ENCODE data around the gene GALNT1.

The GALNT1 gene

DNA sequence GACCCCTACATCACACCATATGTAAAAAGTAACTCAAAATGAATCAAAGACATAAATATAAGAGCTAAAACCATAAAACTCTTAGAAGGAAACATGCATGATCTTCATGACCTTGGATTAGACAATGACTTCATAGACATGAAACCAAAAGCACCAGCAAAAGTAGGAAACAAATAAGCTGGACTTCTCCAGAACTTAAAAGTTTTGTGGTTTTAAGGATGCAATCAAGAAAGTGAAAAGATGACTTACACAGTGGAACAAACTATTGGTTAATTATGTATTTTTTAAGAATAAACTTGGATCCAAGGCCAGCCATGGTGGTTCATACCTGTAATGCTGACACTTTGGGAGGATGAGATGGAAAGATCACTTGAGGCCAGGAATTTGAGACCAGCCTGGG lies 150.2 kb downstream of the GALNT1 start:
- no peak for DNase-seq (ENCODE audit: low read depth)
- no peak overlapping the region for H3K4me3 ChIP-seq (ENCODE audit: control insufficient read depth, low read depth, low read length)
- TF ChIP-seq, protein P1, sequence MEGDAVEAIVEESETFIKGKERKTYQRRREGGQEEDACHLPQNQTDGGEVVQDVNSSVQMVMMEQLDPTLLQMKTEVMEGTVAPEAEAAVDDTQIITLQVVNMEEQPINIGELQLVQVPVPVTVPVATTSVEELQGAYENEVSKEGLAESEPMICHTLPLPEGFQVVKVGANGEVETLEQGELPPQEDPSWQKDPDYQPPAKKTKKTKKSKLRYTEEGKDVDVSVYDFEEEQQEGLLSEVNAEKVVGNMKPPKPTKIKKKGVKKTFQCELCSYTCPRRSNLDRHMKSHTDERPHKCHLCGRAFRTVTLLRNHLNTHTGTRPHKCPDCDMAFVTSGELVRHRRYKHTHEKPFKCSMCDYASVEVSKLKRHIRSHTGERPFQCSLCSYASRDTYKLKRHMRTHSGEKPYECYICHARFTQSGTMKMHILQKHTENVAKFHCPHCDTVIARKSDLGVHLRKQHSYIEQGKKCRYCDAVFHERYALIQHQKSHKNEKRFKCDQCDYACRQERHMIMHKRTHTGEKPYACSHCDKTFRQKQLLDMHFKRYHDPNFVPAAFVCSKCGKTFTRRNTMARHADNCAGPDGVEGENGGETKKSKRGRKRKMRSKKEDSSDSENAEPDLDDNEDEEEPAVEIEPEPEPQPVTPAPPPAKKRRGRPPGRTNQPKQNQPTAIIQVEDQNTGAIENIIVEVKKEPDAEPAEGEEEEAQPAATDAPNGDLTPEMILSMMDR (IDR thresholded peaks at IDR 0.05; ENCODE audit: control insufficient read depth, insufficient read depth, low read depth, low read length, missing control alignments): no peak

DNA sequence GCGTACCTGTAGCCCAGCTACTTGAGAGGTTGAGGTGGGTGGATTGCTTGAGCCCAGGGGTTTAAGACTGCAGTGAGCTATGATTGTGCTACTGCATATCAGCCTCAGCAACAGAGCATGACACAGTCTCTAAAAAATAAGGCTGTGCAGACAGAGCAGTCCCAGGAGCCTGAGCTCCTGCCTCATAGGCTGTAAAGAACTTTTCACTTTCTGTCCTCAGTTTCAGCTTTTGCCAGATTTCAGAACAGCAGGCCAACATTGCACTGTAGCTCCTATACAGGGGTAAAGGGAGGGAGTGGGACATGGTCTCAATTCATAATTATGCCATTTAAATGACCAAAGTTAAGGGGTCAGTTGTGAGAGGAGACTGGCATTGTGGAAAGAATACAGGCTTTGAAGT lies 150.6 kb downstream of the GALNT1 start:
- H3K4me3 ChIP-seq (ENCODE audit: control insufficient read depth, low read depth, low read length): no peak overlapping the region
- TF ChIP-seq, protein P1 (IDR thresholded peaks at IDR 0.05; ENCODE audit: control insufficient read depth, insufficient read depth, low read depth, low read length, missing control alignments): no peak
- DNase-seq (ENCODE audit: low read depth): no peak

DNA sequence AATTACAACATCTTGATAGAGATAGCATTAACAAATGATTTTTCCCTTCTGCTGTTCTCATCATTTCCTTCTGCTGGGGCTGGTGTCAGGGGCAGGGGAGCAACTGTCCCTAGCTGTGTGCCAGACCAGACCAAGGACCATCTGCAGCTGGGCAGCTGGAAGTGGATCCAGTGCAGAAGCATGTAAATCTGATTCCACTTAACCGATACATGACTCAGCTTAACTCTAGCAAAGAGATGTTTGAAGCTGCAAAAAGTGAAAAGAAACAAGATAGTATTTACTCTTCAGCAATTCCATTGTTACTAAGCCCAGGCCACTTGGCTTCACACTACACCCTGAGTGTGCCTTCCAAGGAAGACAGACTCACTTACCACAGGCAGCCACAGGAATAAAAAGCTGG lies 151.1 kb downstream of the GALNT1 start:
- DNase-seq (ENCODE audit: low read depth): peak; percentile 54
- TF ChIP-seq, protein P1 (IDR thresholded peaks at IDR 0.05; ENCODE audit: control insufficient read depth, insufficient read depth, low read depth, low read length, missing control alignments): no peak
- no peak overlapping the region for H3K4me3 ChIP-seq (ENCODE audit: control insufficient read depth, low read depth, low read length)

GRCh38 chr18:35733408-35733807 lies 151.9 kb downstream of the GALNT1 start:
- DNase-seq (ENCODE audit: low read depth): no peak
- TF ChIP-seq, protein P1 (IDR thresholded peaks at IDR 0.05; ENCODE audit: control insufficient read depth, insufficient read depth, low read depth, low read length, missing control alignments): no peak
- H3K4me3 ChIP-seq (ENCODE audit: control insufficient read depth, low read depth, low read length): no peak overlapping the region

- DNase-seq (ENCODE audit: low read depth): no peak
- TF ChIP-seq, protein P1 (IDR thresholded peaks at IDR 0.05; ENCODE audit: control insufficient read depth, insufficient read depth, low read depth, low read length, missing control alignments): no peak
- no peak overlapping the region for H3K4me3 ChIP-seq (ENCODE audit: control insufficient read depth, low read depth, low read length)
These were observed 155.2 kb downstream of the GALNT1 start for GRCh38 chr18:35736696-35737095.

DNA sequence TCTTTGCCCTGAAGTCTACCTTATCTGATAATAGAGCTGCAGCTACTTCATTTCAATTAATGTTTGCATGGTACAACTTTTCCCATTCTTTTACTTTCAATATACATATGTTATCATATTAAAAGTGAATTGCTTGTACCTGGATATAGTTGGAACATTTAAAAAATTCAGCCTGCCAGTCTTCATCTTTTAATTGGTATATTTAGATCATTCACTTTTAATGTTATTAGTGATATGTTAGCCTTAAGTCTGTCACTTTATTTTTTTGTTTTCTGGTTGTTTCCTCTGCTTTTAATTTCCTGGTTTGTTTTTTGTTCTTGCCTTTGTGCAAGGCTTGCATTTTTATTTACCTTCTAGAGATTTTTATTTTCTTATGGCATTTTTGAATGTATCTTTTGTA lies 158.2 kb downstream of the GALNT1 start:
- TF ChIP-seq, protein P1 (IDR thresholded peaks at IDR 0.05; ENCODE audit: control insufficient read depth, insufficient read depth, low read depth, low read length, missing control alignments): no peak
- H3K4me3 ChIP-seq (ENCODE audit: control insufficient read depth, low read depth, low read length): no peak overlapping the region

GRCh38 chr18:35740656-35741055 lies 159.1 kb downstream of the GALNT1 start:
- DNase-seq (ENCODE audit: low read depth): no peak
- no peak overlapping the region for H3K4me3 ChIP-seq (ENCODE audit: control insufficient read depth, low read depth, low read length)
- TF ChIP-seq, protein P1 (IDR thresholded peaks at IDR 0.05; ENCODE audit: control insufficient read depth, insufficient read depth, low read depth, low read length, missing control alignments): no peak

More for the DNA sequence above, 158.2 kb downstream of the GALNT1 start:
- no peak for DNase-seq (ENCODE audit: low read depth)

Data from AG09309 (cell line).